ENCODE data around the gene ZKSCAN5.

DNA sequence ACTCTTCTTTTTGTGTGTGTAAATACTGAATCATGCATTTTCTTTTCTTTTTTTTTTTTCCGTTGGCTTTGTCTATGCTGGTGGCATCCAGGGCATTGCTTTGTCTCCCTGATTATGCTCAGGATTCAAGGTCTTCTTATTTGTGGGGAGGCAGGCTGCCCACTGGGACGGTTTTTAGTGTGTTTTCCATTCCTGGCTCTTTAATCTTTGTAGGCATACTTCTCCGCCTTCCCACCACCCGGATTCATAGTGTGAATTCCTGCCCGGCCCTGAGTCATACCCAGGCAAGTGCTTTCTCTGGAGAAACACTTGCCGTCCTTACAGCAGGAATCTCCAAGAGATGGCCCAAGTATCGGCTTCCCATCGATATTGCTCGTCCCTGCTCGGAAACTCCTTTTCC lies 59.2 kb downstream of the ZKSCAN5 start:
- TF ChIP-seq, protein P1, sequence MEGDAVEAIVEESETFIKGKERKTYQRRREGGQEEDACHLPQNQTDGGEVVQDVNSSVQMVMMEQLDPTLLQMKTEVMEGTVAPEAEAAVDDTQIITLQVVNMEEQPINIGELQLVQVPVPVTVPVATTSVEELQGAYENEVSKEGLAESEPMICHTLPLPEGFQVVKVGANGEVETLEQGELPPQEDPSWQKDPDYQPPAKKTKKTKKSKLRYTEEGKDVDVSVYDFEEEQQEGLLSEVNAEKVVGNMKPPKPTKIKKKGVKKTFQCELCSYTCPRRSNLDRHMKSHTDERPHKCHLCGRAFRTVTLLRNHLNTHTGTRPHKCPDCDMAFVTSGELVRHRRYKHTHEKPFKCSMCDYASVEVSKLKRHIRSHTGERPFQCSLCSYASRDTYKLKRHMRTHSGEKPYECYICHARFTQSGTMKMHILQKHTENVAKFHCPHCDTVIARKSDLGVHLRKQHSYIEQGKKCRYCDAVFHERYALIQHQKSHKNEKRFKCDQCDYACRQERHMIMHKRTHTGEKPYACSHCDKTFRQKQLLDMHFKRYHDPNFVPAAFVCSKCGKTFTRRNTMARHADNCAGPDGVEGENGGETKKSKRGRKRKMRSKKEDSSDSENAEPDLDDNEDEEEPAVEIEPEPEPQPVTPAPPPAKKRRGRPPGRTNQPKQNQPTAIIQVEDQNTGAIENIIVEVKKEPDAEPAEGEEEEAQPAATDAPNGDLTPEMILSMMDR (IDR thresholded peaks at IDR 0.05), result no peak
- TF ChIP-seq POLR2A (IDR thresholded peaks at IDR 0.05) (no peak), POLR2AphosphoS5 (IDR thresholded peaks at IDR 0.05) (no peak)
